Measurements from ENCODE around the gene CDH13. TPM values are rescaled to one million over a fixed set of nuclear protein-coding genes. Genes with fewer than 3 reads are reported as not detected.
A peak's percentile ranks its signal among the peaks of the same experiment; 100 is the strongest.

The CDH13 gene
- total RNA-seq, 4 donors from 2014 or later: 12.5 to 35.9 (median 22.1) TPM

DNA sequence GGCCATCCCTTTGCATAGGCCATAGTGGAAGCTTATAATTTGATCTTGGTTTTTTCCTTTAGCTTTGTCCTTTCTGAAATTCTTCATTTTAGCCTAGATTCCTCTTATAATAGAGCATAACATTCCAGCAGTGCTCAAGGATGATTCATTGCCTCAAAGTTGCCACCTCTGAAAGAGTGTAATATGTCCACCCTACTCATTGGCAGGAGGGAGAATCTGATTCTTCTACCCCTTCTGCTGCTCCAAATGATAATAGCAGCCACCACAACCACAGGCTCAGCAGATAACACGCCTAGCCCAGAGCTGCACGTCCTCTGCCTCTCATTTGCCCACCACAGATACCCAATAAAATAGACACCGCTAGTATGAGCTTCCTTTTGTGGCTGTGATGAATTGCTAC, 843.6 kb downstream of the CDH13 start:
- no peak for DNase-seq (ENCODE audit: low spot score)
- ATAC-seq (ENCODE audit: low FRiP score): no peak
- TF ChIP-seq, protein P1, sequence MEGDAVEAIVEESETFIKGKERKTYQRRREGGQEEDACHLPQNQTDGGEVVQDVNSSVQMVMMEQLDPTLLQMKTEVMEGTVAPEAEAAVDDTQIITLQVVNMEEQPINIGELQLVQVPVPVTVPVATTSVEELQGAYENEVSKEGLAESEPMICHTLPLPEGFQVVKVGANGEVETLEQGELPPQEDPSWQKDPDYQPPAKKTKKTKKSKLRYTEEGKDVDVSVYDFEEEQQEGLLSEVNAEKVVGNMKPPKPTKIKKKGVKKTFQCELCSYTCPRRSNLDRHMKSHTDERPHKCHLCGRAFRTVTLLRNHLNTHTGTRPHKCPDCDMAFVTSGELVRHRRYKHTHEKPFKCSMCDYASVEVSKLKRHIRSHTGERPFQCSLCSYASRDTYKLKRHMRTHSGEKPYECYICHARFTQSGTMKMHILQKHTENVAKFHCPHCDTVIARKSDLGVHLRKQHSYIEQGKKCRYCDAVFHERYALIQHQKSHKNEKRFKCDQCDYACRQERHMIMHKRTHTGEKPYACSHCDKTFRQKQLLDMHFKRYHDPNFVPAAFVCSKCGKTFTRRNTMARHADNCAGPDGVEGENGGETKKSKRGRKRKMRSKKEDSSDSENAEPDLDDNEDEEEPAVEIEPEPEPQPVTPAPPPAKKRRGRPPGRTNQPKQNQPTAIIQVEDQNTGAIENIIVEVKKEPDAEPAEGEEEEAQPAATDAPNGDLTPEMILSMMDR (IDR thresholded peaks at IDR 0.05): no peak

DNA sequence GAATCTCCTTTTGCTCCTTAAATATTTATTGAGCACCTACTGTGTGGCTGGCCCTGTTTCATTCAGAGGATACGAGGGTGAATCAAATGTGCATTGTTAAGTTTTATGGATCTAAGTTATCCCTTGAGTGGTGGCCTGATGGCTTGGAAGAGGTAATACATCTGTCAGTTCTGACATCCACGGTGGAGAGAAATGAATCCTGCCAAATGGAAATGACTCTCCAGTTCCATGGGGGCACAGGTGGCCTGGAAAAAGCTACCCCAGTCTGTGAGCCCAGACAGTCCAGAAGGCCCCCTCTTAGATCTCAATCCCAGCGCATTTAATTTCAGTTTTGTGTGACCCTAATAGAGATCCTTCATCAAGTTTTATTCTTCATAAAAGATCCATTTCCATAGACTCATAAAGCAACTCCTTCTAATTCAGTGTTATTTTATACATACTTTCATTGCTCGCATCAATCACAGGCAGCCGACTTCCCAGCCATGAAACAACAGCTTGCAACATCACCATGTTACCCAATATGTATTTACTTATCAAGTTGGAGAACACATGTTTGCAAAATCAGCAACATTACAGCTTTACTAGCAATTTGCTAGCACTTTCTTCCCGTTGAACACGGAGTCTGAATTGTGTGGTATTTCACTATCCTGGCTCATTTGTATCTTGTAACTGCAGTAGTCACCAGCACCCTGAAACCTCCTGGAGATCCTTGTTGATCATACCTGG, 846.2 kb downstream of the CDH13 start:
- TF ChIP-seq, protein P1 (IDR thresholded peaks at IDR 0.05): no peak
- peak; percentile 33 for ATAC-seq (ENCODE audit: low FRiP score)
- DNase-seq (ENCODE audit: low spot score): no peak

DNA sequence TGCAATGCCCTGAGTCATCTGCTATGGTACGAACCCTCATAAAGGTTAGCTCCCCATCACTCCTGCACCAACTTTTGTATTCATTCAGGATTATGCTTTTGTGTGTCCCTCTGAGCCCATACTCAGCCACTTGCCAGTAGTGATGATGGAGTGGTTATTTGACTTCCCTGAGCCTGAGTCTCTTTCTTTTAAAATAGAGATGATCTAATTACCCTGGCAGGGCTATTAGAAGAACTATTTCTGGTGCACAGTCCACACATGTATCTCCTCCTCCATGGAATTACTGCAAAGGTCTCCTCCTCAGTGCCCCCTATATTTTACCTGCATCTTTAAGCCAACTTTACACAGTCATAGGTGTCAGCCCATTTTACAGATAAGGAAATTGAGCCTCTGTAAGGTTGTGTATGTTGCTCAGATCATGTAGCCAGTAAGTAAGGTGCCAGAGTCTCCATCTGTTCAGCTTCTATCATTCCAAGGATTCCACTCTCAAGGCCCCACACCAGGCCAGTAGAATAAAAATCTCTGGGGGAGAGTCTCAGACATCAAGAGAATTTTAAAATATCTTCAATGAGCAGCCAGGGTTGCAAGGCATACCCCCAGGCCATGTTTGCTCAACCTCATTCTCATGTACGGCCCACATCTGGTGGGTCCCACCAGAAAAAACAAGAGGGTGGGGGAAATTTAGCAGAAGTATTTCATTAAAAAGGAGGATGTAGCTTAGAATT, 847.3 kb downstream of the CDH13 start:
- no peak for ATAC-seq (ENCODE audit: low FRiP score)
- TF ChIP-seq, protein P1 (IDR thresholded peaks at IDR 0.05): no peak
- DNase-seq (ENCODE audit: low spot score): no peak

DNA sequence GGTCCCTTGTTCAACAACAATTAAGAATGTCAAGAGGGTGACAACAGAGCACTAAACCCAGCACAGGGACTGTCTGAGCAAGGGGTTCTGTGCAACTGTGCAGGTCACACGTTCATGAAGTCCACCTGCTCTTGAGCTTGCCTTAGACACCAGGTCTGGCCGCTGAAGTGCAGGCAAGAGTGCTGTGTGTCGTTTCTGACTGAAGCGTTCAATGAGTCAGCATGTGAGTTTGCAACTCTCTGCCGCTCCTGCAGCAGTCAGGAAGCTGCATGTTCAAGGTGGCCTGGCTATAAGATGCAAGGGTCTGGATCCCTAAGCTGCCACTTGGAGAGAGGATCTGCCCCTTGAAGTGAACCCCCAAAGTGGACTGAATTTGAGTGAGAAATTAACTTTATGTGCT, 848.3 kb downstream of the CDH13 start:
- TF ChIP-seq, protein P1 (IDR thresholded peaks at IDR 0.05): no peak
- DNase-seq (ENCODE audit: low spot score): no peak
- ATAC-seq (ENCODE audit: low FRiP score): no peak

DNA sequence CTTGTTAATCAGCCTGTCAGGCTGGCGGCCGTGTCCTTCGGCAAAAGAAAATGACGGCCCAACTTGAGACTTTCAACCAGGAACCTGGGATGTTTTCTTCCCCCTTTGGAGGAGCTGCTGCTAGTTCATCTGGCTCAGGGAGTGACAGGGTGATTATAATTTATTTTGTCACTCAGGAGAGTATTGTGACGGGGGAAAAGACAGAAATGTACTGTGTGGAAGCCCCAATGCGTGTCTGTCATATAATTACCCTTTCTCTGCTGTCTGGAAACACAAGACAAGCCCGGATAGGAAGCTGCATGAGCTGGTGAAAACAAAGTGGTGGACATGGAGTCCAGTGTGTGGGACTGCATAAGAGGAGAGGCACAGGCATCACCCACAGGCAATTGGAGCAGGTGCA, 854.8 kb downstream of the CDH13 start:
- TF ChIP-seq, protein P1 (IDR thresholded peaks at IDR 0.05): no peak
- no peak for ATAC-seq (ENCODE audit: low FRiP score)

DNA sequence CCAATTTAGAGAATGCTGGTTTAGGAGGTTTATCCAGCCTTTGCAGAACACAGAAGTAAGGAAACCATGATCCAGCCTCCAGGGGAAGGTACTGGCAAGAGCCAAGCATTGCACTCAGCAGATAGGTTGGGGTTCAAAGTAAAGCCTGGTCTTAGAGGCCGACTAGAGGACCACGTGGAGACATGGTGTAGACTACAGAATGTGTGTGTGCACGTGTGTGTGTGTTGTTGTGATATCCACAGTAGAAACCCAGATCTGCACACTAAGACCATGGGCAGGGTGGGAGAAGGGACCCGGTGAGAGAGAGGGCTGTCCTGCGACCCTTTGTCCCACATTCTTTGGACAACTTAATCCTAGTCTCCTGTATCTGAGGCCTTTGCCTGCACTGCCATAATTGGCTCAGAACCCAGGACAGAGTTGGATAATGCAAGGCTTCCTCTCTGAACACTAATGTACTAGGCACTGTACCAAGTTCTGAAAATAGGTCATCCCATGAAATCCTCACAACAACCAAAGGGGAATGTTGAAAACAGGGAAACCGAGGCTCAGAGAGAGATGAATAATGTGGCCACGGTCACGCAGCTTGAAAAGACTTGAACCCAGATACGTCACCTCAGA, 855.9 kb downstream of the CDH13 start:
- TF ChIP-seq, protein P1 (IDR thresholded peaks at IDR 0.05): no peak
- DNase-seq (ENCODE audit: low spot score) (no peak), ATAC-seq (ENCODE audit: low FRiP score) (no peak)

More for the DNA sequence above, 854.8 kb downstream of the CDH13 start:
- no peak for DNase-seq (ENCODE audit: low spot score)
